ENCODE results near the gene MIXL1.

The MIXL1 gene

GRCh38 chr1:226209307-226210059, 14.0 kb upstream of the MIXL1 start:
- H4K20me1 ChIP-seq (ENCODE audit: insufficient read depth, low read length): no peaks in the 10 kb centered on the region
- no peak for TF ChIP-seq CTCF (IDR thresholded peaks at IDR 0.05; ENCODE audit: low read length)
- TF ChIP-seq EZH2 (IDR thresholded peaks at IDR 0.05; ENCODE audit: borderline replicate concordance, low read length): no peak
- H3K9me3 ChIP-seq (ENCODE audit: low read length): no peaks in the 10 kb centered on the region
- no peaks in the 10 kb centered on the region for H3F3A ChIP-seq (ENCODE audit: insufficient read depth, low read length)
- no peaks in the 10 kb centered on the region for H3K4me1 ChIP-seq (ENCODE audit: insufficient read depth, low read length, severe bottlenecking)
- H3K4me2 ChIP-seq (ENCODE audit: low read length): no peak overlapping the region
- no peaks in the 10 kb centered on the region for H3K9me2 ChIP-seq (ENCODE audit: low read depth, low read length)
- H3K79me2 ChIP-seq (ENCODE audit: insufficient read depth, low read length): no peaks in the 10 kb centered on the region
- no peak overlapping the region for H2AFZ ChIP-seq (ENCODE audit: low read length)
- no peaks in the 10 kb centered on the region for H3K36me3 ChIP-seq (ENCODE audit: insufficient read depth, low read length)
- H3K4me3 ChIP-seq (ENCODE audit: low read depth, low read length, poor library complexity, severe bottlenecking): no peak overlapping the region
- no peak overlapping the region for H3K9ac ChIP-seq (ENCODE audit: low read length)
- H3K27me3 ChIP-seq (ENCODE audit: insufficient read depth, low read length): peaks cover 9% of the 10 kb centered on the region; the same call in 1 of the 2 replicates
- H3K27ac ChIP-seq (ENCODE audit: low read depth, low read length, poor library complexity, severe bottlenecking): no peak overlapping the region

GRCh38 chr1:226210571-226211176, 12.8 kb upstream of the MIXL1 start:
- no peaks in the 10 kb centered on the region for H3K4me1 ChIP-seq (ENCODE audit: insufficient read depth, low read length, severe bottlenecking)
- H3K4me2 ChIP-seq (ENCODE audit: low read length): no peak overlapping the region
- TF ChIP-seq EZH2 (IDR thresholded peaks at IDR 0.05; ENCODE audit: borderline replicate concordance, low read length) (no peak), CTCF (IDR thresholded peaks at IDR 0.05; ENCODE audit: low read length) (no peak)
- H3F3A ChIP-seq (ENCODE audit: insufficient read depth, low read length): no peaks in the 10 kb centered on the region
- no peaks in the 10 kb centered on the region for H3K36me3 ChIP-seq (ENCODE audit: insufficient read depth, low read length)
- H3K9ac ChIP-seq (ENCODE audit: low read length): no peak overlapping the region
- no peaks in the 10 kb centered on the region for H4K20me1 ChIP-seq (ENCODE audit: insufficient read depth, low read length)
- H3K27me3 ChIP-seq (ENCODE audit: insufficient read depth, low read length): peaks cover 9% of the 10 kb centered on the region; the same call in 1 of the 2 replicates
- no peaks in the 10 kb centered on the region for H3K9me3 ChIP-seq (ENCODE audit: low read length)
- H3K9me2 ChIP-seq (ENCODE audit: low read depth, low read length): no peaks in the 10 kb centered on the region
- H3K79me2 ChIP-seq (ENCODE audit: insufficient read depth, low read length): no peaks in the 10 kb centered on the region
- H3K27ac ChIP-seq (ENCODE audit: low read depth, low read length, poor library complexity, severe bottlenecking): no peak overlapping the region
- H3K4me3 ChIP-seq (ENCODE audit: low read depth, low read length, poor library complexity, severe bottlenecking): no peak overlapping the region
- no peak overlapping the region for H2AFZ ChIP-seq (ENCODE audit: low read length)

- Histone ChIP-seq H3K4me3 (ENCODE audit: low read depth, low read length, poor library complexity, severe bottlenecking) (no peak overlapping the region), H3K9me3 (ENCODE audit: low read length) (no peaks in the 10 kb centered on the region), H3K4me1 (ENCODE audit: insufficient read depth, low read length, severe bottlenecking) (no peaks in the 10 kb centered on the region), H3F3A (ENCODE audit: insufficient read depth, low read length) (no peaks in the 10 kb centered on the region), H3K4me2 (ENCODE audit: low read length) (no peak overlapping the region), H3K9me2 (ENCODE audit: low read depth, low read length) (no peaks in the 10 kb centered on the region), H3K79me2 (ENCODE audit: insufficient read depth, low read length) (no peaks in the 10 kb centered on the region), H3K27me3 (ENCODE audit: insufficient read depth, low read length) (peaks cover 9% of the 10 kb centered on the region; the same call in 1 of the 2 replicates), H3K27ac (ENCODE audit: low read depth, low read length, poor library complexity, severe bottlenecking) (no peak overlapping the region), H2AFZ (ENCODE audit: low read length) (no peak overlapping the region), H3K9ac (ENCODE audit: low read length) (no peak overlapping the region), H3K36me3 (ENCODE audit: insufficient read depth, low read length) (no peaks in the 10 kb centered on the region), H4K20me1 (ENCODE audit: insufficient read depth, low read length) (no peaks in the 10 kb centered on the region)
- no peak for TF ChIP-seq CTCF (IDR thresholded peaks at IDR 0.05; ENCODE audit: low read length)
These were observed 12.2 kb upstream of the MIXL1 start for GRCh38 chr1:226211181-226211821.
